Caco-2 (cell line): ENCODE results near the gene MYBPHL. TPM values are rescaled to one million over a fixed set of nuclear protein-coding genes. Genes with fewer than 3 reads are reported as not detected.

Experiments used
- BruUV-seq: library from RNA; stranded (reverse); fragments of 400-500 nt; replicated peaks from 2 replicates; lab custom pipeline; 2021; lab: Mats Ljungman, UMichigan
- CTCF ChIA-PET: fragments of 300-600 bp; sonication (Branson Sonifier 250); formaldehyde crosslinking; loops from one replicate; lab custom pipeline; 2022; ENCODE audit warnings: antibody characterized with exemption; lab: Charles Lee
- POLR2A ChIA-PET: fragments of 300-600 bp; sonication (Branson Sonifier 250); formaldehyde crosslinking; loops from one replicate; lab custom pipeline; 2022; ENCODE audit warnings: antibody characterized with exemption; lab: Charles Lee
- DNase-seq, 2 experiments: peaks; one replicate each; pipeline versions ENCODE4 v3.0.0 to v3.0.0-alpha.2; 2020 to 2022
- H3K27me3 ChIP-seq: replicated peaks from 2 replicates; pipeline ENCODE4 v1.6.0; 2011; ENCODE audit warnings: low read length; ENCODE audit not compliant: control insufficient read depth, insufficient read depth
- H3K36me3 ChIP-seq: 2 replicates; pipeline ENCODE4 v1.5.1; 2011; ENCODE audit warnings: low read length; ENCODE audit not compliant: control insufficient read depth, insufficient read depth
- H3K4me1 ChIP-seq: fragments of 250-450 bp; sonication (Bioruptor Pico); 2 replicates; pipeline ENCODE4 v1.5.1; 2020; ENCODE audit warnings: mild to moderate bottlenecking
- H3K4me3 ChIP-seq: 2 replicates; pipeline ENCODE4 v1.5.1; 2011; ENCODE audit warnings: low read depth, mild to moderate bottlenecking, control low read depth, low read length
- H3K9me3 ChIP-seq: fragments of 250-450 bp; sonication (Bioruptor Pico); 2 replicates; pipeline ENCODE4 v1.5.1; 2020; ENCODE audit warnings: mild to moderate bottlenecking, moderate library complexity
- H3K27ac Mint-ChIP-seq: one replicate; pipeline ENCODE4 v1.8.0; 2022; ENCODE audit warnings: mixed read lengths; ENCODE audit not compliant: unreplicated experiment
- H3K27me3 Mint-ChIP-seq: one replicate; pipeline ENCODE4 v1.8.0; 2022; ENCODE audit warnings: mixed read lengths; ENCODE audit not compliant: insufficient read depth, unreplicated experiment
- H3K36me3 Mint-ChIP-seq: one replicate; pipeline ENCODE4 v1.8.0; 2022; ENCODE audit warnings: mild to moderate bottlenecking, mixed read lengths; ENCODE audit not compliant: insufficient read depth, unreplicated experiment
- H3K4me1 Mint-ChIP-seq: one replicate; pipeline ENCODE4 v1.8.0; 2022; ENCODE audit warnings: low read depth, mixed read lengths; ENCODE audit not compliant: unreplicated experiment
- H3K4me3 Mint-ChIP-seq: one replicate; pipeline ENCODE4 v1.8.0; 2022; ENCODE audit warnings: mild to moderate bottlenecking, moderate library complexity, mixed read lengths; ENCODE audit not compliant: unreplicated experiment
- H3K9me3 Mint-ChIP-seq: one replicate; pipeline ENCODE4 v1.8.0; 2022; ENCODE audit warnings: mixed read lengths; ENCODE audit not compliant: unreplicated experiment
- CTCF ChIP-seq, 2 experiments: fragments of 200-600 bp in 1 of 2; IDR thresholded peaks; 1 replicate in 1 of 2; 2 replicates in 1 of 2; pipeline versions ENCODE4 v1.5.1 to v1.8.0; 2011 to 2022; ENCODE audit warnings: antibody characterized with exemption in 1 of 2, control low read depth in 1 of 2, inconsistent platforms in 1 of 2, low read depth in 1 of 2, low read length in 1 of 2, mild to moderate bottlenecking in 1 of 2, moderate library complexity in 1 of 2; ENCODE audit not compliant: insufficient read depth in 1 of 2, severe bottlenecking in 1 of 2, unreplicated experiment in 1 of 2
- intact Hi-C: fragments of 100-400 bp; cut with micrococcal nuclease; formaldehyde crosslinking; loops from one replicate; pipeline ENCODE4 v1.10.0; 2022; ENCODE audit not compliant: unreplicated experiment
- total RNA-seq: library from RNA; stranded (reverse); gene quantifications from 2 replicates; pipeline ENCODE4 v1.2.3, GENCODE V29; 2022

MYBPHL gene
- total RNA-seq, 1 experiment from 2014 or later: not detected

GRCh38 chr1:109294481-109294880, 12.3 kb downstream of the MYBPHL start:
- POLR2A ChIA-PET: no interaction called here
- no peaks in the 10 kb centered on the region for H3K27me3 Mint-ChIP-seq

GRCh38 chr1:109293026-109293425, 13.8 kb downstream of the MYBPHL start:
- no TSS peak for BruUV-seq
- CTCF ChIA-PET: no interaction called here
- no peaks in the 10 kb centered on the region for H3K27me3 Mint-ChIP-seq

More at GRCh38 chr1:109294481-109294880, 12.3 kb downstream of the MYBPHL start:
- Mint-ChIP-seq H3K4me1 (no peaks in the 10 kb centered on the region), H3K27ac (no peak overlapping the region), H3K9me3 (no peaks in the 10 kb centered on the region), H3K4me3 (no peak overlapping the region), H3K36me3 (no peaks in the 10 kb centered on the region)
- intact Hi-C loops: no loop called here
- H3K4me3 ChIP-seq: no peak overlapping the region
- H3K27me3 ChIP-seq: no peaks in the 10 kb centered on the region
- H3K4me1 ChIP-seq: peaks cover 10% of the 10 kb centered on the region
- H3K9me3 ChIP-seq: no peaks in the 10 kb centered on the region
- no peaks in the 10 kb centered on the region for H3K36me3 ChIP-seq
- TF ChIP-seq CTCF (IDR thresholded peaks at IDR 0.05; ENCODE audit: insufficient read depth in 1 of 2, low read depth in 1 of 2, low read length in 1 of 2, severe bottlenecking in 1 of 2, unreplicated experiment in 1 of 2): no peak
- CTCF ChIA-PET: no interaction called here
- no TSS peak for BruUV-seq
- no peak for DNase-seq

GRCh38 chr1:109292364-109292763, 14.4 kb downstream of the MYBPHL start:
- H3K9me3 ChIP-seq: no peaks in the 10 kb centered on the region
- no peak for TF ChIP-seq CTCF (IDR thresholded peaks at IDR 0.05; ENCODE audit: insufficient read depth in 1 of 2, low read depth in 1 of 2, low read length in 1 of 2, severe bottlenecking in 1 of 2, unreplicated experiment in 1 of 2)
- Mint-ChIP-seq H3K27ac (no peak overlapping the region), H3K4me3 (no peak overlapping the region), H3K9me3 (no peaks in the 10 kb centered on the region), H3K36me3 (no peaks in the 10 kb centered on the region), H3K4me1 (no peaks in the 10 kb centered on the region), H3K27me3 (no peaks in the 10 kb centered on the region)
- H3K4me1 ChIP-seq: no peaks in the 10 kb centered on the region
- BruUV-seq: no TSS peak
- CTCF ChIA-PET: interaction anchor here (0.6 kb wide), 1 partner anchor 99 kb away, joined by 3 read pairs; no protein-coding TSS in a partner anchor
- H3K36me3 ChIP-seq: no peaks in the 10 kb centered on the region
- intact Hi-C loops: no loop called here
- H3K27me3 ChIP-seq: no peaks in the 10 kb centered on the region
- no peak for DNase-seq
- no peak overlapping the region for H3K4me3 ChIP-seq
- POLR2A ChIA-PET: no interaction called here

More at GRCh38 chr1:109293026-109293425, 13.8 kb downstream of the MYBPHL start:
- TF ChIP-seq CTCF (IDR thresholded peaks at IDR 0.05; ENCODE audit: insufficient read depth in 1 of 2, low read depth in 1 of 2, low read length in 1 of 2, severe bottlenecking in 1 of 2, unreplicated experiment in 1 of 2): no peak
- Mint-ChIP-seq H3K27ac (no peak overlapping the region), H3K4me3 (no peak overlapping the region), H3K36me3 (no peaks in the 10 kb centered on the region), H3K9me3 (no peaks in the 10 kb centered on the region), H3K4me1 (no peaks in the 10 kb centered on the region)
- Histone ChIP-seq H3K4me3 (no peak overlapping the region), H3K27me3 (no peaks in the 10 kb centered on the region), H3K4me1 (no peaks in the 10 kb centered on the region), H3K36me3 (no peaks in the 10 kb centered on the region), H3K9me3 (no peaks in the 10 kb centered on the region)
- intact Hi-C loops: no loop called here
- no peak for DNase-seq
- POLR2A ChIA-PET: no interaction called here
